HG02678 (cell line): ENCODE results near the gene RSU1.

Experiments
- ATAC-seq: cut with Tn5 transposase; IDR thresholded peaks from one replicate; pipeline ENCODE4 v1.9.1; 2021; ENCODE audit warnings: mild to moderate bottlenecking, moderate library complexity; ENCODE audit not compliant: unreplicated experiment

Gene RSU1

DNA sequence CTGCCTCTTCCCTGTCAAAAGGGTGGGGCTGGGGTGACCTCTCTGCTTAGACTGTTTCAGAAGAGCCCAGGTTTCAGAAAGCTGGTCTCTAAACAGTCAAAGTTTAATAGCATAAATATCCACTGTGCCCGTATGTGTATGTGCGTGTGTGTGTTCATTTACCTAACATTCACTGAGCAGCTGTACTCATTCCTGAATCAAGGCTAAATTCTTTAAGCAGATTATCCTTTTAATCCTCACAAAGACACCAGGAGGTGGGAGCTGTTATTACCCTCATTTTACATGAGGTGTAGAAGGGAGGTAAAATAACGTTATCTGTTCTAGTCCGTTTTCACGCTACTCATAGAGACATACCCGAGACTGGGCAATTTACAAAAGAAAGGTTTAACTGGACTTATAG lies 72.2 kb downstream of the RSU1 start:
- no peak for ATAC-seq

DNA sequence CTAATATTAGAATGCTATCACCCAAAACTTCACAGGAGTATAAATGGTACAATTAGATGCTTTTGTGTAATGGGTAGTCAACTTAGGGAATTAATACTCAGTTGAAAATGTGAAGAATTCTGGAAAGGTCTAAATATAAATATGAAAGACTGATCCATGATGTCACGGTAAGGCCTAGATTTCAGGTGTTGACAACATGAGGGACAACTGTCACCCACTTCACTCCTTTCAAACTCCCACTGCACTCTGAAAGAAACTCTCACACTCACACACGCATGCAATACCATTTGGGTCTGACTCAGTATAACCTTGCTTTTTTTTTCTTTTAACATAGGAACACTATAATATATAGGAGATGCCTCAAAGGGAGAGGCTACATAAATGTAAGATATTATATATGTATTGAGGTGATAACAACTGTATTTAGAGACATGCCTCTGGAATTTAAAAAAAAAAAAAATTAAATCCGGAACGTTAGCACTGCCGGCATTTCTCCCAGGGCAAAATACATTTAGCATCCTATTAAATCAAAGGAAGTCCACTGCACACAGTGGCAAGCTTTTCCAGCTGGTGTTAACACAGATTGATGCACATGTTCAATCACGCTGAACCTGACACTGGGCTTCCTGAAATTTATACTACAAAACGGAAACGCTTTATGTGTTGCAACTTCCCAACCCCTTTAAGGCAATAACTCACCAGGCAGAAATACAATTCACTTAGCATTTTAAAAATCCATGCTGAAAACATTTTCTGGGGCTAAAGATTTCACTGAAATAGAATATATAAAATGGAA lies 74.9 kb downstream of the RSU1 start:
- ATAC-seq = no peak

DNA sequence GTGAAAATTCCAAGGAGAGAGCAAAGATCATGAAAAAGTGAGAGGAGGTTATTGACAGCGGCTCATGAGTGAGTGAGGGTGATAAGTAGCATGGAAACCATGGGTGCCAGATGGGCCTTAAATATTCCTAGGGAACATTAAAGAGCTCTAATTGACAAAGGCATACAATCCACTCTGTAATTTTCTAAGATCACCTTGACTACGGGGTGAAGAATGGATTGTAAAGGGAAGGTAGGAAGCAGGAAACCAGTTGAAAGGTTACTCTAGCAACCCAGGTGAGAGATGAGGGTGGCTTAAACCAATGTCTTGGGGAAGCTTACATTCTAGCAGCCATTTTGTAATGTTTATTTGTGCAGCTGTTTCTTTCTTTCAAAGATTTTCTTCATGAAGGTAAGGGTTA lies 75.7 kb downstream of the RSU1 start:
- no peak for ATAC-seq

DNA sequence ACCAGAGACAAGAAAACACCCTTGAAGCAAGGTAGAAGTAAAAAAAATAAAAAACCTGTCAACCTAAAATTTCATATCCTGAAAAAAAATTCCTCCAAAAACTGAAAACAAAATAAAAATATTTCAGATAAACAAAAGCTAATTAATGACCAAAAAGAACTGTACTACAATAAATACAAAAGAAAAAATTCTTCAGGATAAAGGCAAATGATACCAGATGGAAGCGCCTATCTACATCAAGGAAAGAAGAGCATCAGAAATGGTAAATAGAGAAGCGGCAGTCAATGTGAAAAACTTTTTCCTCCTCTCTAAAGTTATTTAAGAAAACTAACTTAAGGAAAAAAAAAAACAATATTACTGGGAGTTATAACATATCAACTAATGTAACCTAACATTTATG lies 79.8 kb downstream of the RSU1 start:
- ATAC-seq = no peak

DNA sequence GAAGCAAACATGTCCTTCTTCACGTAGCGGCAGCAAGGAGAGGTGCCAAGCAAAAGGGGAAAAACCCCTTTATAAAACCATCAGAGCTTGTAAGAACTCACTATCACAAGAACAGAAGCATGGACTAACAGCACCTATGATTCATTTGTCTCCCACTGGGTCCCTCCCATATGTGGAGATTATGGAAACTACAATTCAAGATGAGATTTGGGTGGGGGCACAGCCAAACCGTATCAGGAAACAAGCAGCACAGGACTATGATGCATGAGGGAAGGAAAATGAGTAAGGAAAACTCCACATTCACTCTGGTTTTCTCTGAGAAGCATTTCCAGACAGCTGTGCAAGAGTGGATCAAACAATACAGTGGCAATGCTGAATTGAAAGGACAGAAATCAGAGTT lies 81.6 kb downstream of the RSU1 start:
- no peak for ATAC-seq

DNA sequence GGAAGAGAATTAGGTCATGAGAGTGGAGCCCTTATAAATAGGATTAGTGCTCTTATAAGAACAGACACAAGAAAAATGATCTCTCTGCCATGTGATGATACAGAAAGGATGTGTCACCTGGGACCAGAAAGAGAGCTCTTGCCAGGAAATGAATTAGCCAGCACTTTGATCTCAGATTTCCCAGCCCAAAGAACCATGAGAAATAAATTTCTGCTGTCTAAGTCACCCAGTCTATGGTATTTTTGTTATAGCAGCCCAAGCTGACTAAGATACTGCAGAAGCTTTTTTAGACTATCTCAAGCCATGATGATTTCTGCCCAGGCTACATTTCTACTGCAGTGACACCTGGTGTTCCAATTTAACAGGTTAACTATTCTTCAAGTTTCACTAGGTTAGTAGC lies 84.8 kb downstream of the RSU1 start:
- ATAC-seq = no peak

DNA sequence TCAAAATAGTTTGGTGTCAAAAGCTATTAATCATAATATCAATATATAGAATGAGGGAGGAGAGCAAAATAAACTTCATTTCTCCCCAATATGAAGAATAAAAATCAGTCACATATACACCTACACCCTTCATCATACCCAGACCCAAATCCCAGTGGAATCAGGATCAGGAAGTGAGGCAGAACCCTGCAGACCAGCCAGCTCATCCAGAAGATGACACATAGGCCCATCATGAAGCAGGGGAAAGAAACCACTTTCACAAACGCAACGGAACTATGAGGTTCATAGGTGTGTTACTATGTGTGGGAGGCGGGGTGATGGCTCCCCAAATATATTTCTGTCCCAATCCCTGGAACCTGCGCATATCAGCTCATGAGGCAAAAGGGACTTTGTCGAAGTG lies 89.0 kb downstream of the RSU1 start:
- no peak for ATAC-seq

DNA sequence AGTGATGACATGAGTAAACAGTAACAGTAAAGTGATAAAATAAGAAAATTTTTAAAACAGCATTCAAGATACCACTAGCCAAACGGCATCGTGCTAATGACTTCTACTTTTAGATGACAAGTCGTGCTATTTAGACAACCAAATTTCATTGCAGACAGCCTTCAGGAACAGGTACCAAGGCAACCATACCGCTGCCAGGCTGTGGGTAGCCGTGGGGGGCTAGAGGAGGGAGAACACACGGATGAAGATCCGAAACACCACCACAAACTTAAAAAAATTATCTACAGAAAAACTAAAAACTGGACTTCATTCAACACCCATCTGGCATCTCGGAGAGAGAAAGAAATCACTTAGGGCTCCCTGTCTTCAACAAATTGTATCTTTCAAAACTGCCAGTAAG lies 89.6 kb downstream of the RSU1 start:
- no peak for ATAC-seq

DNA sequence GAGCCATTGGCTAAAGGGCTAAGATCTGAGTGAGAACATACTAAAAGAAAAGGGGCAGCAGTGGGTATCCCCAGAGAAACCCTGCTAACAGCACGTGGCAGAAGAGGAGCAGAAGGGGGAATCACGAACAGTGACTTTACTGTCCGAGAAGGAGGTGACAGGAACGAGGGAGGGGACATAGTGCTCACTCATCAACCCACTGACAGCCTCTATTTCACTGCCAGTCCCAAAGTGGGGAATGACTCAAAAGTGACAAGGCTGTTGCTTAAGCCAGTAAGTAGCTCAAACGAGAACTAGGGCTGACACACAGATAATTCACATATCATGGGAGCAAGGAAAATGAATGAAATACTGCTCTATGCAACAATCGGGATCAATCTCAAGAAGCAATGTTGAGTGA lies 92.7 kb downstream of the RSU1 start:
- no peak for ATAC-seq

DNA sequence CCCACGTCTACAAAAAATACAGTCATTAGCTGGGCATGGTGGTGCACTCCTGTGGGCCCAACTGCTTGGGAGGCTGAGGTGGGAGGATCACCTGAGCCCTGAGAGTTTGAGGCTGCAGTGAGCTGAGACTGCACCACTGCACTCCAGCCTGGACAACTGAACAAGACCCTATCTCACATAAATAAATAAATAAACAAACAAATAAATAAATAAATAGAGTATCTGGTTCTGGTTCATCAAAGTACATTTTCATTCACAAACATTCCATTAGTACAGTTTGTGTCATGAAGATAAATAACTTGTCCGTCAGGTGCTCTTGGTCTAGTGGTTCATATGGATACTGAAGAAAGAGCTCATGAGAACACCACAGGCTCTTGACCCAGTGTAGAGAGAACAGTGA lies 96.4 kb downstream of the RSU1 start:
- ATAC-seq = no peak

DNA sequence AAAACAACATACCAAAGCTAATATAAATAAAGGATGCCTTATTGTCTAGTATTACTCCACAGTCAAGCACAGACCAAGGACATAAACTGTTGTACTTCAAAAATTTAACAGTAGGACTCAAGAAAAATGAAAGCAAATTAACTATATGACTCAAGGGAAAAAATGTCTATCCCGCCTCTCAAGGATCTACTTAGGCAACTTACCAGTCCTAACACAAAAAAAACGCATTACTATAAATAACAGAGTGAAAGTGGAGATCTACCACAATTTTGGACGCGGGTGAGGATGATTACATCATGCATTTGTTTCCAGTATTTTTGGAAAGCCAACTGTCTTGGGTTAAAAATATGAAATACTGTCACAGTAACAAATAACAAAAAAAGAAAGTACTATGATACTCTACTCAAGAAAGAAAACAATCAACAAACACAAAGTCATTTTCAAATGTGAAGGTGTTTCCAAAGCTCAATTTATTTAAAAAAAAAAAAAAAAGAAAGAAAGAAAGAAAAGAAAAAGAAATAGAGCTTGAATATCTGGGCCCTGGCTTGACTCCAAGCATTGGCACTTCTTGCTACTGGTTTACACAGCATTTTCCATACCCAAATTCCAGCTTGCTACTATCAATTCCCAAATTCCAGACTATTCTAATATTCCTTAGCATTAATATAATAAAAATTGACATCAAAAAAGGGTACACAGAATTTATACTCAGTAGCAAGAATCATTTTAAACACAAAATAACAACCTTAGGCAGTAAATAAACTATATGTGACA lies 99.4 kb downstream of the RSU1 start:
- ATAC-seq = no peak

DNA sequence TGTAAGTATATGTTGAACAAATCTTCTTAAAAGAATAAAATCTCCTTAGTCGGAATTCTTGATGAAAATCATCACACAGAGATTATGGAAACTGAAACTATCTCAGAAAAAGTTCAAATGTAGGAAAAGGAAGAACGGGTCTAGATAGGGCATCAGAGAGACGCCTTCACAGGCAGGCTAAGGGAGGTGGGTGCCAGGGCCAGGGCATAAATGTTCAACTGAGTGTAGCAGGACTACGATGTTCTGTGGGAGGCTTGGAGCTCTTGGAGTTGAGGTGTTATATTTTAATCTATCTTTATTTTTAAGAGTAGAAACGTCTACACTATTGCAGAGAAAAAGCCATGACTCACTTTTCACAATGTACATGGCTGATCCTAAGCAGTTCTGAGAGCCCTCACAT lies 101.2 kb downstream of the RSU1 start:
- ATAC-seq = no peak

DNA sequence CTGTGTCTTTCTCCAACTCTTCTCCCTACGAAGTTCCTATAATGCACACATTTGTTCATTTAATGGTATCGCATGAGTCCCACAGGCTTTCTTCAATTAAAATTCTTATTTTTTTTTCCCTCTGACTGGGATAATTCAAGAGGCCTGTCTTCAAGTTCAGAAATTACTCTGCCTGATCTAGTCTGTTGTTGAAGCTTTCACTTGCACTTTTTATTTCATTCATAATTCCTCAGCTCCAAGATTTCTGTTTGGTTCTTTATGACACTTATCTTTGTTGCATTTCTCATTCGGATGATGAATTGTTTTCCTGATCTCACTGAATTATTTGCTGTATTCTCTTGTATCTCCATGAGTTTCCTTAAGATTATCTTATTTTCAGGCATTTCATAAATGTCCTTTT lies 103.9 kb downstream of the RSU1 start:
- ATAC-seq = no peak

DNA sequence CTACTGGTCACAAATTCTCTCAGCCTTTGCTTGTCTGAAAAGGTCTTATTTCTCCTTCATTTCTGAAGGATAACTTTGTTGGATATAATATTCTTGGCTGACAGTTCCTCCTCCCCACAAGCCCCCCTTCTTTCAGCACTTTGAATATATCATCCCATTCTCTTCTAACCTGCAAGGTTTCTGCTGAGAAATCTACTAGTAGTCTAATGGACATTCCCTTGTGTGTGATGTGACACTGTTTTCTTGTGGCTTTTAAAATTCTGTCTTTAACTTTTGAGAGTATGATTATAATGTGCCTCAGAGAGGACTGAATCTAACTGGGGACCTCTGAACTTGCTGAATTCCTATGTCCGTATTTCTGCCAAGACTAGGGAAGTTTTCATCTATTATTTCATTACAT lies 104.3 kb downstream of the RSU1 start:
- ATAC-seq = no peak

DNA sequence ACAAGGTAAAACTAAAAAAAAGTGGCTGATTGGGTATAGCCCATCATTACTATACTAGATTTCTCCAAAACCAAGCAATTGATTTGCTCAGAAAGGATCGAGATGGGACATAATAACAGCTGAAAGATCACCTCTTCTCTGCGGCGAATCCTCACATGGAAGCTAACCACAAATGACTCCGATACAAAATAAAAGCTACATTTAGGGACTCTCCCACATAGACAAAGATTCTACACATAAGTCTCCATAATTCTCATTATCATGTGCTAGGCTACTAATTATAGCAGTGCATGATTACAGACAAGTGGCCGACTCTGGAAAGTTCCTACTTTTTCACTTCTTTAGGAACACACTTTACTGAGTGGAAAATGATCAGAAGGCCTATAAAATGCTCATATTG lies 116.9 kb downstream of the RSU1 start:
- no peak for ATAC-seq

DNA sequence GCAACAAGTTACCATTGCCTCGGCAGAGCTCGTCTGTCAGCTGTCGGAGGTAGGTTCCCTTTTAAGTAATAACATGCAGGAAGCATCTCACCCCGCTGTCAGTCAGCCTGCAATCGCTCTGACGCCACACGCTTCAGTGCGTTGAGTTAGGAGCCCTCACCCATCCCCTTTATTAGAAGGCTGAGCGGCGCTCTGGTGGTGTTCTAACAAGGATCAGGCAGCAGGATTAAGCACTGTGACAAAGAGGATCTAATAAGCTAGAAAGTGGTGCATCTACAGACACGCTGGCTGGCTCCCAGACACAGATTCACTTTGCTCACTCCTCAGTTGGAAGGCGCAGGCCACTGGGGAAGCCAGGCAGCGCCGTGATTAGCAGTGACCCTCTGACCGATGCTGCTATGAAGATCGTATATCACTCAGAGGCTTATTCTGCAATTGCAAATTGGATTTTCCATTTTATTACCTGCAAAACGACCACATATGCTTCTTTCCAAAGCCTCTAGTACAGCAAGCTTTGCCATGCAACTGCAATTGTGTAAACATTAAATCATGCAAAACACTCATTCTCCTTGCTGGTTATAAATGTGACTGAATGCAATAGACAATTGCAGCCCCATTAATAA lies 117.7 kb downstream of the RSU1 start:
- no peak for ATAC-seq

DNA sequence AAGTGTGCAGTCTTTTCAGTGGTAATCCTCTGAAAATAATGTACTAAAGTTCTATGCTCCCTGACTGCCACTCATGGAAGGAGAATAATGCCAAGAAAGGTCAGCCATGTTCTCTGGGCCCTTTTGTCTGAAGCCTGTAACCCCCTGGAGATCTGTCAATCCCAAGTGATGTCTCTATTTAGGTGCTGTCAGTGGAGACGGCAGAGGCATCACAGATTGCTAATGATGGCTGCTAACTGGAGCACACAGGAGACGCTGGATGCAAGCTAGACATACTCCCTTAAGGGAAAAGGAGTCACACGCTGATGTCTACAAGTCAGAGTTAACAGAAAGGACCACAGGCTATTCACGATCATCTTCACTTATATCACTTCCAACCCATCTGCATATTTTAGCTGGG lies 118.8 kb downstream of the RSU1 start:
- ATAC-seq = no peak

DNA sequence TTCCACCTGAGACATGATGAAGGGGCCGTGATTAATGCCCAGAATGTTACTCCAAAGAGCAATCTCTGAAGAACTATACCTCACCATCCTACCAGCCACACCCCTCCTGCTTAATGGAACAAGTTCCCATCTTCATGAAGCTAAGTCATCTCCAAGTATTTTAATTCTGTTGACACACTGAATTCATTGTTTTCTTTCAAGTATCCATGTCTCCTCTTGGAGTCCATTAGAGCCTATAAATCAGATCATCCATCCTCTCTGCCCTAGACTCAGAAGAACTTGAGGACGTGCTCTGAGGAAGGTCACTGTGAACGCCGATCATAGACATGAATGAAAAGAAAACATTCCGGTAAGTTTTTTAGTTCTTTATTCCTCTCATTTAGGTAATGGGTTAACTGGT lies 126.8 kb downstream of the RSU1 start:
- no peak for ATAC-seq

DNA sequence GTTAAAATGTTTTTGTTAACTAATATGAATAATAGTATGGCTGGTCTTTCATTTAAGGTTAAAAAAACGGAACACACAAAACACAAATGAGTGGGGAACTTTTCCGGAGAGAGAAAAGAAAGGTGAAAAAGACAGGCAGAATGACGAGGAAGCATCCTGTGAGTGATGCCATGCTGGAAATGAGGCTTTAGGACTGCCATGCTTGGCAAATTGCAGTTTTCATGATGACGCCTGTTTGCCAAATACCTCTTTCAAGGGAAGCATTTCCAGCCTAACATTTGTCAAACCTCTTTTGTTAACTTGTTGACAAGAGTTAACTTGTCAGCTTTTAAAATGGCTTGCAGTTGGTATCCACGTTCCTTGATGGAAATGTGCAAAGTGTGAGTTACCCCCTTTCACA lies 127.5 kb downstream of the RSU1 start:
- ATAC-seq = no peak

DNA sequence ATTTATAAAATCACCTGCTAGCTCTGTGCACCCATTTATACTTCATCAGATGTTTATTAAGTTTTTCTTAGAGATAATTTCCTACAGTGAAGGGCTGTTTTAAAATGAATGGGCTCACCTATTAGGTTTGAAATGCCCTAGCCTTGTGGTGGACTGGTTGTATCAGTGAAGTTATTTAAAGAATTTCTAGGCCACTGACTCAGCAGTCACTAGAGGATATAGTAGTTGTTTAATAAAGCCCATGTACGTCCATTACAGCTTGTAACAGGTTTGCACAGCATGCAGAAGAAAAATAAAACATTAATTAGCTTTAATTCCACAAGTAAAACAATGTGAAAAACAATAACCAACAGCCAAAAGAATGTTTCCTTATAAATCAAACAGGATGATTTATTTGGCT lies 128.0 kb downstream of the RSU1 start:
- ATAC-seq = no peak

DNA sequence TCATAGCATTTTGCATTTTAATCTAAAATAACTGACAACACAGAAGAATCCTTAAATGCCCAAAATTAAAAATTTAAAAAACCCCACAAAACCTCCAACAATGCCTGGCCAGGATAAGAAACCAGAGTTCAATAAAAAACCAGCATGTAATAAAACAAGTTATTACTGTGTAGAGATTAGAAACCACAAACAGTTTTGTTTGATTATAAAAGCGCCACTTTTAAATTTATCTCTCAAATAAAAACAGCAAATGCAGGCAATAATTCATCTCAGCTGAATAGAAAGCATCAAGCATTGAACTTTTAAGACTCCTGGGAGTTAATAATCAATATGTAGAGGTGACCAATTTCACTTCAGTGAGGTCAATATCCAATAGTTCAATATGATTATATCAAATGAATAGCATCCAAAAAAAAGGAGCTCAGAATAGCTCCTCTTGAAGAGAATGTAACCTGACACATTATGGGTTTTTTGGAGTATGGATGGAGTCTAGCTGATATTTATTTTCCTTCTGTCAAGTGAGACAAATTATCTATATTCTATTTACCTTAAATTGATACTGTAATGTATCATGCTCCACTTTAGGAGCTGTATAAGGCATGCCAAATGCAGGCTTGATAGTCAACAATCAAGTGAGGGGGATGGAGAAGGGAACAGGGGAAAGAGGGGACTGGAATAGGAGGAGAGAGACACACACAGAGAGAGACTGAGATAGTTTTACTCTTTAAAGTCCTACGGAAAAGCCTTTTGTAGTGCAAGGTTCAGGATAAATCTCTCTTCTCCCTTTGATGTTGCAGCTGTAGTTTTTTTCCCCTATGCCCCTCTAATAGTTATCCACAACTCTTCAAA lies 130.9 kb downstream of the RSU1 start:
- ATAC-seq = no peak
